HL-60/S4 treated with retinoic acid at 250 ng/mL for 4 days and 3 days (cell line): ENCODE data around the gene TRIOBP.
"Not testable (repeated sequence)": the region's sequence is repeated elsewhere in the genome, so short reads cannot be mapped to it uniquely, and the experiment has no call there.

Experiments
- in situ Hi-C: fragments of 300-500 bp; cut with MboI; formaldehyde crosslinking; loops from 2 replicates; pipeline ENCODE4 v1.7.0; 2022; ENCODE audit warnings: low sequenced_read_pairs

TRIOBP gene

GRCh38 chr22:37696657-37697537 lies at the start of gene TRIOBP:
TSS of gene TRIOBP (plus strand) at chr22:37697048. CDS start at chr22:37701366, 4,318 bp downstream.
- in situ Hi-C loops = no loop called here

GRCh38 chr22:37647317-37647716 lies 49.5 kb upstream of the TRIOBP start:
- in situ Hi-C loops = no loop called here

- in situ Hi-C loops = no loop called here
Measured at GRCh38 chr22:37647928-37648327, 48.9 kb upstream of the TRIOBP start.

GRCh38 chr22:37650463-37651136 lies 46.2 kb upstream of the TRIOBP start:
- in situ Hi-C loops = no loop called here

- in situ Hi-C loops = no loop called here
Measured at GRCh38 chr22:37654563-37655251, 42.1 kb upstream of the TRIOBP start.

- in situ Hi-C loops = no loop called here
Measured at GRCh38 chr22:37655252-37655563, 41.6 kb upstream of the TRIOBP start.

GRCh38 chr22:37656583-37656982 lies 40.3 kb upstream of the TRIOBP start:
- in situ Hi-C loops = not testable (repeated sequence)

GRCh38 chr22:37657590-37658132 lies 39.2 kb upstream of the TRIOBP start:
- in situ Hi-C loops = no loop called here

GRCh38 chr22:37658133-37659065 lies 38.4 kb upstream of the TRIOBP start, which contains the start of gene PDXP:
TSS of gene PDXP (plus strand) at chr22:37658723. CDS start at chr22:37658783, 60 bp downstream.
- in situ Hi-C loops = no loop called here

GRCh38 chr22:37659066-37659896 lies 37.6 kb upstream of the TRIOBP start:
- in situ Hi-C loops = no loop called here

- in situ Hi-C loops = no loop called here
Measured at GRCh38 chr22:37659897-37660708, 36.7 kb upstream of the TRIOBP start.

- in situ Hi-C loops = no loop called here
Measured at GRCh38 chr22:37660709-37661045, 36.2 kb upstream of the TRIOBP start.

GRCh38 chr22:37661160-37661924 lies 35.5 kb upstream of the TRIOBP start:
- in situ Hi-C loops = no loop called here

- in situ Hi-C loops = no loop called here
Measured at GRCh38 chr22:37662039-37662438, 34.8 kb upstream of the TRIOBP start.

GRCh38 chr22:37663521-37664140 lies 33.2 kb upstream of the TRIOBP start:
- in situ Hi-C loops = no loop called here

GRCh38 chr22:37664249-37665101 lies 32.4 kb upstream of the TRIOBP start:
- in situ Hi-C loops = no loop called here

GRCh38 chr22:37665487-37665886 lies 31.4 kb upstream of the TRIOBP start:
- in situ Hi-C loops = no loop called here
